Middle frontal gyrus (tissue), 1 donor: ENCODE results near the gene AJM1.
"Not testable (repeated sequence)": the region's sequence is repeated elsewhere in the genome, so short reads cannot be mapped to it uniquely, and the experiment has no call there.

Experiments
- DNase-seq: peaks from one replicate; pipeline ENCODE4 v3.0.0-alpha.2; 2015; ENCODE audit warnings: low spot score; ENCODE audit errors: extremely low spot score

AJM1 gene

GRCh38 chr9:136831002-136831719 is 11.1 kb upstream of the AJM1 start:
- DNase-seq, result no peak

- DNase-seq, result no peak
These were observed 10.6 kb upstream of the AJM1 start for GRCh38 chr9:136831720-136832104.

DNA sequence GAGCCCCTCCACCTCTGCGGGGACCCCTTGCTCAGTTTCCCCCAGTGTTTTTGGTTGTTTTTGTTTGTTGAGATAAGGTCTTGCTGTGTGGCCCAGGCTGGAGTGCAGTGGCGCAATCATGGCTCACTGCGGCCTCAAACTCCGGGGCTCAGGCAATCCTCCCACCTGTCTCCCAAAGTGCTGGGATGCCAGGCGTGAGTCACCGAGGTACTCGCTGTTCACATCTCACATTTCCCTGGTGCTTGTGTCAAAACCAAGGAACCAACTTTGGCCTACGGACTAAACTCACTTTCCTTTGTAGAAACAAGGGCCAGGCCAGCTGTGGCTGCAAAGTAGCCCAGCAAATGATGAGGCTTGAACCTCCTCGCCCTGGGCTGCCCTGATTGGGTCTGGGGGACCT is 9.7 kb upstream of the AJM1 start:
- no peak for DNase-seq

DNA sequence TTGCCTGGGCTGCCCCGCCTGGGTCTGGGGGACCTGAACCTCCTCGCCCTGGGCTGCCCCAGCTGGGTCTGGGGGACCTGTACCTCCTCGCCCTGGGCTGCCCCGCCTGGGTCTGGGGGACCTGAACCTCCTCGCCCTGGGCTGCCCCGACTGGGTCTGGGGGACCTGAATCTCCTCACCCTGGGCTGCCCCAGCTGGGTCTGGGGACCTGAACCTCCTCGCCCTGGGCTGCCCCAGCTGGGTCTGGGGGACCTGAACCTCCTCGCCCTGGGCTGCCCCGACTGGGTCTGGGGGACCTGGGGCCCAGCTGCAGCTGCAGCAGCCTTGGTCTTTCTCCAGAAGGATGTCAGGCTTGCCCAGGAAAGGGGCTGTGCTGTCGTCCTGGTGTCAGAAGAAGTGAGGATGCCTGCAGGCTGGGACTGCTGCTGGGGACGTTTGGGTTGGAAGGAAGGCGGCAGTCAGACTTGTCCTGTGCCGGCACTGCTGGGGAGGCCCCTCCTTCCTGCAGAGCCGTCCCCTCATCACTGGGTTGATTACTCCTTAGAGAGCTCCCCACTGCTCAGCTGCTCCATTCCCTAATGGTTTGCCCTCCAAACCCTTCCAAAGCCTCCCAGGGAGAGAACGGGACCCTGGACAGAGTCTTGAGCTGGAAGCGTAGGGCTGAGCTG is 8.8 kb upstream of the AJM1 start:
- DNase-seq, result not testable (repeated sequence)

DNA sequence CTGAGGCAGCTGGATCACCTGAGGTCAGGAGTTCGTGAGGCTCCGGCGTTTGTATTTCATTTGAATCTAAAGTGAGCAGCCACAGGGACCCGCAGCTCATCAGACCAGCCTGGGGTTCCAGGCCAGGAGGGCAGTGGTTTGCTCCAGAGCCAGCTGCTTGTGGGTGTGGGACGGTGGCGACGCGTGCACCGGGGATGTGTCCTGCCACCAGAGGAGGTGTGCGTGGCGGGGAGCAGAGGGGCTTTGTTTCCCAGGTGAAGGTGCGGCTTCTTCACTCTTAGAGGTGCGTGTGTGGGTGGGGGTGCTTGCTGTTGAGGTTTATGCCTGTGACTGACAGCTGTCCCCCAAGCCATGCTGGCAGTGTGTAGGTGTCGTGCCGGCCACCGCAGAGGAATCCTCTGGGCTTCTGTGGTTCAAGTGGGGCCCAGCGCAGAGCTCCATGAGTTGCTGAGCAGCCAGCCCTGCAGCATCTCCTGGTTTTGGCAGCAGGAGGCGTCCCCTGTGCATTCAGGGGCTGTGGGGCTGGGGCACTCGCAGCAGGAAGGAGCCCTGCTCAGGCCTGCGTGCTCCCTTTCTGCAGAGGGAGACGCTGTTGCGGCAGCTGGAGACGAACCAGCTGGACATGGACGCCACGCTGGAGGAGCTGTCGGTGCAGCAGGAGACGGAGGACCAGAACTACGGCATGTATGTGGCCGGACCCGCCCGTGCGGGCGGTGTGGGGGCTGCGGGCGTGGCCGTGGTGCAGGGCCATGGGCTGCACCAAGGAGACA is 6.9 kb upstream of the AJM1 start:
- DNase-seq, result no peak

DNA sequence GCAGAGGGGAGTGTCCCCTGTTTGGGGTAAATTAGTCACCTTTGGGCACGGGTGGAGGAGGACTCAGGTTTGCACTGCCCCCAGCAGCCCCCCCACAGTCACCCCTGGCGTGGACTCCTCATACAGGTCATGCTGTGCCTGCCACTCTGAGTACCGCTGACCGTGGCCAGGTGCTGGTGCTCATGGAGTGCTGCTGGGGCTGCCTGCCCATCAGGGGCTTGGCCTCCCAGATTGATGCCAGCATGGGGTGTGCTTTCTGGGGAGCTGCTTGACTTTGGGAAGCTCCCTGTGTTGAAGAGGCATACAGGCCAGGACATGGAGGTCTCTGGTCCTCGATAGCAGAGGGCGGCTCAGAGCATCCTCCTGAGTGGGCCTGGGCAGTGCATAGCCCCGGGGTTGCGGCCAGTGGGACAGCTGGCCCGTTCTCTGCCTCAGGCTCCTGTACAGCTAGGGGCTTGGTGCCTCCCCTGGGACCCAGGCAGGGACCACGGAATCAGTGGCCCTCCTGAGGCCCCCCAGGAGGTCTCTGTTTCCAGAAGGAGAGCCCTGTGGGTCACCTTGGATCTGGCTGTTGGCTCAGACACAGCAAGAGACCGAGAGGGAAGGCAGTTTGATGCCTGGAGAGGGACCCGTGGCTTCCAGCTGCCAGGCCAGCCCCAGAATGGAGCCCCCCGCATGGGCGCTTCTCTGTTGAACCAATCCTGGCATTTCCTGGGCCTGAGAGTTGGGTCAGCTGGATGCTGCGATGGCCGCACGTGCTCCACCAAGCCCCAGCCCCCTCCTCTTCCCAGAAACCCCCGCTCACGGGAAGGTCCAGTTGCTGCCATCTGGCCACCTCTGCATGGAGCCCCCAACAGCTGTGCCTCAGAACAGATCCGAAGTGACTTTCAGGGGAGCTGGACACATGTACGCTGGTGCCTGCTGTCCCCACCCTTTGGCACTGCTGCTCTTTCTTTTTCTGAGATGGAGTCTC is 6.1 kb upstream of the AJM1 start:
- DNase-seq, result no peak

- DNase-seq, result no peak
These were observed 5.0 kb upstream of the AJM1 start for GRCh38 chr9:136837146-136837855.

- not testable (repeated sequence) for DNase-seq
These were observed 4.4 kb upstream of the AJM1 start for GRCh38 chr9:136837856-136838277.

GRCh38 chr9:136838314-136839228 is 3.7 kb upstream of the AJM1 start:
- no peak for DNase-seq

DNA sequence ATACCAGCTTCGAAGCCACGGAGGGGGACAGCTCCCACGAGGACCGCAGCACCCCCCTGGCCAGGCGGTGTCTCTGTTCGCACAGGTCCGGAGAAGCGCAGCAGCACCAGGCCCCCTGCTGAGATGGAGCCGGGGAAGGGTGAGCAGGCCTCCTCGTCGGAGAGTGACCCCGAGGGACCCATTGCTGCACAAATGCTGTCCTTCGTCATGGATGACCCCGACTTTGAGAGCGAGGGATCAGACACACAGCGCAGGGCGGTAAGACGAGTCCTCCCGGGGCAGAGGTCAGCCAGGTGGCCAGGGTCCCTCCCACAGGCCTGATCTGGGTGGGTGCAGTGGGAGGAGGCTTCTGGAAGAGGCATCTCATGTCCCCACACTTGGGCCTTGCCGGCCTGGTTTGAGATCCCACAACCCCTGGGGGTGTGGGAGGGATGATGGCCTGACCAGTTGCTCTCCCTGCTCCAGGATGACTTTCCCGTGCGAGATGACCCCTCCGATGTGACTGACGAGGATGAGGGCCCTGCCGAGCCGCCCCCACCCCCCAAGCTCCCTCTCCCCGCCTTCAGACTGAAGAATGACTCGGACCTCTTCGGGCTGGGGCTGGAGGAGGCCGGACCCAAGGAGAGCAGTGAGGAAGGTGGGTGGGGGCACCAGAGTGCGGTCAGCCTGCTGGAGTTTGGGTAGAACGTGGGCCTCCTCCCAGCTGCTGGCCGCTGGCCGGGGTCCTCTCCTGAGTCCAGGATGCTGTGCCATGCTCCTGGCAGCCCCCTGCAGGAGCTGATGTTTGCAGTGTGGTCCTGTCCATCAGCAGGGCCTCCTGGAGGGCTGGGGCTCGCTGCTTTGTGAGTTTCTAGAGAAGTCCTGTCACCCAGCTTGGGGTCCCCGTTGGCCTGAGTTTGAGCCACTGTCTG is 2.8 kb upstream of the AJM1 start:
- DNase-seq, result no peak

DNA sequence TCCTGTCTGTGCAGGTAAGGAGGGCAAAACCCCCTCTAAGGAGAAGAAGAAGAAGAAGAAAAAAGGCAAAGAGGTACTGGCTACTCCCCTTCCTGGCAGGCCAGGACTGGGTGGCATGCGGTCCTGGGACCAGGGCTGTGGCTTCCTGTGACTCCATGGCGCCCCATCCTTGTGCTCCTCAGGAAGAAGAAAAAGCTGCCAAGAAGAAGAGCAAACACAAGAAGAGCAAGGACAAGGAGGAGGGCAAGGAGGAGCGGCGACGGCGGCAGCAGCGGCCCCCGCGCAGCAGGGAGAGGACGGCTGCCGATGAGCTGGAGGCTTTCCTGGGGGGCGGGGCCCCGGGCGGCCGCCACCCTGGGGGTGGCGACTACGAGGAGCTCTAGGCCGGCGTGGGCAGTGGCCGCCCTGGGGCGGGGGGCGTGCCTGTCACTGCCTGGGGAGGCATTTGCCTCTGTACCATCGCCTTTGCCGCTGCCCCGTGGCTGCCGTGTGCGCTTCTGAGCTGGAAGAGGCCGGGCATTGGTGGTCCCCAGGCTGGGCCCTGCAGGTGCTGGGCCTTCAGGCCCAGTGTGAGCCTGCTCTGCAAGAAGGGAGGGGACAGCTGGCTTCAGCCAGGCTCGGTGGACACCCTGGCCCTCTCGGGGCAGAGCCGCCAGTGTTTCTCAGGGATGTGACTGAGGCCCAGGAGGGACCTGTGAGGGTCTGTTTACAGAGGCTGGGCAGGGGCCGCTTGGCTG is 2.0 kb upstream of the AJM1 start:
- no peak for DNase-seq

GRCh38 chr9:136840877-136841645 is 1.2 kb upstream of the AJM1 start:
- peak; percentile 78 for DNase-seq

- DNase-seq, result not testable (repeated sequence)
These were observed 465 bp upstream of the AJM1 start for GRCh38 chr9:136841646-136842379.

GRCh38 chr9:136843159-136843800 is 1.0 kb downstream of the AJM1 start:
- DNase-seq, result not testable (repeated sequence)
